Measurements from ENCODE around the gene RGS14.
"Not testable (repeated sequence)": the region's sequence is repeated elsewhere in the genome, so short reads cannot be mapped to it uniquely, and the experiment has no call there.

The RGS14 gene

DNA sequence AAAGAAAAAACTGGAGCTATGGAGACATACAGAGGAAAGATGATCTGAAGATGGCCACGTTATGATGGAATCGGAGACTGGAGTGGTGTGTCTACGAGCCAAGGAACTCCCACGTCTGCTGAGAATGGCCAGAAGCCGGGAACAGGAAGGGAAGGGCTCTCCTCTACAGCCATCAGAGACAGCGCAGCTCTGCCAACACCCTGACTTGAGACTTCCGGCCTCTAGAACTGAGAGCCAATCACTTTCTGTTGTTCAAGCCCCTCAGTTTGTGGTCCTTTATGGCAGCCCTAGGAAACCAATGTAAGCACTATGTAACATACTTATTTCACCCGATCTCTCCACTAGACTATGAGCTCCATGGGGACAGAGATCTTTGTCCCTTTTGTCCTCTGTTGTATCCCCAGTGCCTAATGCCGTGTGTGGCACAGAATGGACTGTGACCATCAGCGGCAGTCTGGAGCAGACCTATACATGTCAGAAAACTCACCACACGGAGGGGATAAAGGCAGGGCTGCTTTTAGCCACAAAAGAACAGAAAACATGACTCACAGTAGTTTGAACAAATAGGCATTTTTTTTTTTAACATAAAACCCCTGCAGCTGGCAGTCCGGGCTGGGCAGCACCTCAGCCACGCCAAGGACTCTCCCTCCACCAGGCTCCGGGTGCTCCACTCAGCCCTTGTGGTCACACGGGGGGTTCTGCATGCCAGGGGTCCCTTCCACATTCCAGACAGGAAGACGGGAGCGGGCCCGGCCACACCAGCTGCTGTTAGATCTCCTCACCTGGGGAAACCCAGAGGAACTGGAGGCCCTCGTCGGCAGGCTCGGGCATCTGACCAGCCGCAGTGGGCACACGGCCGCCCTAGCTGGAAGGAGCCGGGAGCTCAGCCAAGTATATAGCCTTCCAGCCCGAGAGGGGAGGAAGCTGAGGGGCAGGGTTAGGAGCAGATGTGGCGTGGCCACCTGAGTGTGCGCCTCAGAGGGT lies 29.9 kb upstream of the RGS14 start:
- no peak for DNase-seq (ENCODE audit: low spot score)

GRCh38 chr5:177328545-177329231 lies 29.0 kb upstream of the RGS14 start:
- DNase-seq (ENCODE audit: low spot score), result no peak

DNA sequence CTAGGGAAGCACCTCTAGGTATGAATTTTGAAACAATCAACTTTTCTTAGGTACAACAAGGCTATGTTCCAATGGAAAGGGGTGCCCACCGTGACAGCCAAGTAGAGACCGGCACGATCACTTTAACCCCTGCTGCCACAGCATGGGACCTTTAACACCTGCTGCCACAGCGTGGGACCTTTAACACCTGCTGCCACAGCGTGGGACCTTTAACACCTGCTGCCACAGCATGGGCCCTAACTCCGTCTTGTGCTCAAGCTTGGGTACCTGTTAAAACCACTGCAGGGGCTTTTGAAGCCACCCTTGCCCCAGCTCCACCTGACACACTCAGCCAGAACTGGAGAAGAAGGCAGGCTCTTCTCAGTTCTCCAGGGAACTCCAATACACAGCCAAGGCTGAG lies 27.8 kb upstream of the RGS14 start:
- no peak for DNase-seq (ENCODE audit: low spot score)

GRCh38 chr5:177330991-177331842 lies 26.5 kb upstream of the RGS14 start:
- no peak for DNase-seq (ENCODE audit: low spot score)

- DNase-seq (ENCODE audit: low spot score), result no peak
Observed at GRCh38 chr5:177332031-177332895, 25.5 kb upstream of the RGS14 start.

GRCh38 chr5:177332896-177333260 lies 24.8 kb upstream of the RGS14 start:
- DNase-seq (ENCODE audit: low spot score), result no peak

DNA sequence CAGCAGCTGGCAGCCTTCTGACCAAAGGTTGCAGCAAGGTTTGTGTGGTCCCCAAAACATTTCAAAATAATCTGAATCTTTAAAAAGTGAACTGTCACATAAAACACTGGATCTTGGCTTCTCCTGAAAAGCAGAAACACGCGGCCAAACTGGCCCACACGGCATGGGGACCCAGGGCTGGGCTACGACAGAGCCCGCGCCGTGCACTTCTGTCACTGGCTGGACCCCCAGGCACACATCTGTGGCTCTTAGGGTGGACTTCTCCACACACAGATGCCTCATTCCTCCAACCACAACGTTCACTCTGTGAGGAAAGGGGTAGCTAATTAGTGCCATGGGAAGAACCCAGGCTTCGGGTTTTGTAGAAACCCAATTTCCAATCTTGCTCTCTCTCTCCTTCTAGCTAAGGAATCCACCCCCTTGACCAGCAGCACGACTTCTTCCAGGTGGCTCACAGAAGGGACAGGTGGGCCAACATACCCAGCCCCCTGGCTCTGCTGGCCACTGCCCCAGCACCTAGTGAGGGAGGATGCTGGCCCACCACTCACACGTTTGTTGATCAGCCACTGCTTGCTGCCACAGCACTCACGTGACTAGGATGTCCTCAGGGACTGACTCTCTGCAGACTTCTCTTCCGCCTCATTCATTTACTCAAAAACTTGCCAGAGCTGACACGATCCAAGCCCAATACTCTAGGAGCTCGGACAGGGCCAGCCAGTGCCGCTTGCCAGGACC lies 24.1 kb upstream of the RGS14 start:
- DNase-seq (ENCODE audit: low spot score), result no peak

GRCh38 chr5:177334155-177334551 lies 23.6 kb upstream of the RGS14 start:
- no peak for DNase-seq (ENCODE audit: low spot score)

- DNase-seq (ENCODE audit: low spot score), result no peak
Observed at GRCh38 chr5:177334781-177335700, 22.7 kb upstream of the RGS14 start.

DNA sequence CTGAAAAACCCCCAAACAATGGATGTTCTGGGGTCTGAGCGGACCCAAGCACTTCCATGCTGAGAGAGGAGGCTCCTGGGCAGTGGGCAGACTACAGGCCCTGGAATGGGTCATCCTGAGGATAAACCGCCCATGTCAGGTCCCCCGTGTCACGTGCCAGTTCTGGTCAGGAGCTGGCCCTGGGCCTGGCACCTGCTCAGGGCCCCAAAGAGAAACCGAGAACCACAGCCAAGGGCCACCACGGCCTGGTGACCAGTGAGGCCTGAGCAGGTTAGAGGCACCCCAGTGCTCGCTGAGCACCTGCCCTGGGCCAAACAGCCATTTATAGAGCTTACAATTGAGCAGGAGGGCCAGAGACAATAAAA lies 22.0 kb upstream of the RGS14 start:
- DNase-seq (ENCODE audit: low spot score), result no peak

DNA sequence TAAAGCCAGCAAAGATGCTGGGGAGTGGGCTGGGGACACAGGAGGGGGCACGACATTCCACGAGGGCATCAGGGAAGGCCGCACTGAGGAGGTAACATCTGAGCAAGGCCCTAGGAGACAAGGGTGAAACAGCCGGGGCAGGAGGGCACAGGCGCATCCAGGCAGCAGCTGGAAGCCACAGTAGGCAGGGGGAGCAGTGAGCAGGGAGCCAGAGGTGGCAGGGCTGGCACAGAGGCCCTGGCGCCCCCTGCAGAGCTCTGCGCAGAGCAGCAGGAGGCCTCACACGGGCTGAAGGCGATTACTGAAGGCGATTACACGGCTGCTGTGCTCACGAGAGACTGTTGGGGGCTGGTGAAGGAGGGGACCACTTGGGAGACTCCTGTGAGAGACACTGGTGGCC lies 21.6 kb upstream of the RGS14 start:
- DNase-seq (ENCODE audit: low spot score), result peak; percentile 55

GRCh38 chr5:177336603-177337494 lies 20.9 kb upstream of the RGS14 start:
- DNase-seq (ENCODE audit: low spot score), result no peak

DNA sequence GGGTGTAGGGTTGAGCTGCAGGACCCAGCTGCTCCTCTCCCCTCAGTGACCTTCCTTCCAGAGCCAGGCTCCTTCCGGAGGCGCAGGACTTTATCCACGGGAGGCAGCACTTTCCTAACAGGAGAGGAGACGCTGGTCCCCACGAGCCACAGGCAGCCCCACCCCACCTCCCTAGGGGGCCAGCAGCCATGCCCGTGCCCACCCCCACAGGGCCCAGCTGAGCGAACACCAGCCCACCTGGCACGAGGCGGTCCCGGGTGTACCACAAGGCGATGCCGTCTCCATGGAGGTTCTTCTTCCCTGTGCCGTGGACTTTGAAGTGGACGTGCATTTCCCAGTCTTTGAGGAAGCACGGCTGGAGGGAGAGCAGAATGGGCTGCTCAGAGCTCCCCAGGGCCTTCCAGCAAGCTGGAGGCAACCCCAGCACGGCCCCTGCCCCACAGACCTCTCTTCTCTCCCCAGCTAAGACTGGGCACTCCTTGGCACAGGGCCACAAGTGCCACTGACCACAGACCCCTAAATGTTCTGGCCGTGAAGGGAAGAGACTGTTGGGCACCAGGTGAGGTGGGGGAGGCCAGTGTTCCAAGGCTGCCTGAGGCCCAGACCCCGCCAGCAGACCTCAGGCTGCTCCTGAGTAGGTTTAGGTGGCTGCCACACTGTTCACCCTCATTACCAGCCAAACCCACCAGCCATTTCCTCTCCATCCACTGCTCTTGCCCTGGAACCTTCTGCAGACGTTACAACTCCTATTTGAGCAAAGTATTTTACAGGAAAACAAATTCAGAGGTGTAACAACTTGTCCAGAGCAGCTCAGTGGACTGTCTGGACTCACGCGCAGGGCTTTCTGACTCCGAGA lies 19.2 kb upstream of the RGS14 start:
- DNase-seq (ENCODE audit: low spot score), result no peak

DNA sequence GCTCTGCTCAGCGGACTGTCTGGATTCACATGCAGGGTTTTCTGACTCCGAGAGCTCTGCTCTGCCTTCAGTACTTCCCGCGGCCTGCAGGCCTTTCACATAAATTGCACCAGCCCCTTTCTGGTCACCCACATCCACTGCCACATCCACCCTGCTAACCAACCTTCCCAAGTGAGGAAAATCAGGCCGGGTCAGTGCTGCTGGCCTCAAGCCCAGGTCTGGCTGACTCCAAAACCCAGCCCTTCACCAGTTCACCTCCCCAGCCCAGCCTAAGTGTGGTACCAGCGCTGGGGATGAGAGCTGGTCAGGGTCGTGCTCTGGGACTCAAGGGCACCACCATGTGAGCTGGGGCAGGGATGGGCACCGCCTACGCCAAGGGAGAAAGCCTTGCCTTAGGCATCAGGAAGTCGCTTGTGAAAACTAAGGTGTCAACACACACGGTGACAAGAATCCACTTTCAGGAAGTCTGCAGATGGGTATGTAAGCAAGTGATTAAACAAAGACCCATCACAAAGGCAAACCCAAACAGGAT lies 18.6 kb upstream of the RGS14 start:
- DNase-seq (ENCODE audit: low spot score), result no peak

GRCh38 chr5:177343000-177343399 lies 14.7 kb upstream of the RGS14 start:
- DNase-seq (ENCODE audit: low spot score), result not testable (repeated sequence)

- no peak for DNase-seq (ENCODE audit: low spot score)
Observed at GRCh38 chr5:177343777-177344176, 13.9 kb upstream of the RGS14 start.

DNA sequence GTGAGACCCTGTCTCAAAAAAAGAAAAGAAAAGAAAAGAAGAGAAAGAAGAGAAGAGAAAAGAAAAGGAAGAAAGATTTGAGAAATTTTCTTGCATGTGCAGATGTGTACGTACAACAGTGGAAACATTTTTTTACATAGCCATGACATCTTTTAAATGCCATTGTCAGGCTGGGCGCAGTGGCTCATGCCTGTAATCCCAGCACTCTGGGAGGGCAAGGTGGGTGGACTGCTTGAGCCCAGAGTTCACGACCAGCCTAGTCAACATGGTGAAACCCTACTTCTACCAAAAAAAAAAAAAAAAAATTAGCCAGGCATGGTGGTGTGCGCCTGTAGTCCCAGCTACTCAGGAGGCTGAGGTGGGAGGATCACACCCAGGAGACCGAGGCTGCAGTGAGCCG lies 12.8 kb upstream of the RGS14 start:
- DNase-seq (ENCODE audit: low spot score), result no peak

Data from hematopoietic multipotent progenitor cell treated with erythropoietin and hydrocortisone succinate and interleukin-3 and kit ligand, for 17 days (in vitro differentiated cells).